ENCODE measurements around the gene MOV10. TPM values are rescaled to one million over a fixed set of nuclear protein-coding genes. Genes with fewer than 3 reads are reported as not detected.

The MOV10 gene
- total RNA-seq, 4 donors from 2014 or later = 21.7 to 47.1 (median 36.1) TPM

GRCh38 chr1:112674986-112675727 is 698 bp downstream of the MOV10 start:
- ATAC-seq (ENCODE audit: low FRiP score) (peak; percentile 81), DNase-seq (ENCODE audit: low spot score) (no peak)
- no peak for TF ChIP-seq CTCF (IDR thresholded peaks at IDR 0.05)

GRCh38 chr1:112675728-112676381 is 1.4 kb downstream of the MOV10 start:
- DNase-seq (ENCODE audit: low spot score) (no peak), ATAC-seq (ENCODE audit: low FRiP score) (no peak)
- no peak for TF ChIP-seq CTCF (IDR thresholded peaks at IDR 0.05)

GRCh38 chr1:112676543-112676942 is 2.1 kb downstream of the MOV10 start:
- DNase-seq (ENCODE audit: low spot score) (no peak), ATAC-seq (ENCODE audit: low FRiP score) (no peak)
- TF ChIP-seq CTCF (IDR thresholded peaks at IDR 0.05) = no peak

GRCh38 chr1:112677501-112677900 is 3.0 kb downstream of the MOV10 start:
- TF ChIP-seq CTCF (IDR thresholded peaks at IDR 0.05) = no peak
- no peak for ATAC-seq (ENCODE audit: low FRiP score)
- no peak for DNase-seq (ENCODE audit: low spot score)

GRCh38 chr1:112678605-112679004 is 4.1 kb downstream of the MOV10 start:
- ATAC-seq (ENCODE audit: low FRiP score) (no peak), DNase-seq (ENCODE audit: low spot score) (no peak)
- no peak for TF ChIP-seq CTCF (IDR thresholded peaks at IDR 0.05)

GRCh38 chr1:112685913-112686312 is 11.5 kb downstream of the MOV10 start:
- DNase-seq (ENCODE audit: low spot score) = no peak
- ATAC-seq (ENCODE audit: low FRiP score) = no peak
- no peak for TF ChIP-seq CTCF (IDR thresholded peaks at IDR 0.05)

GRCh38 chr1:112686417-112686816 is 12.0 kb downstream of the MOV10 start:
- no peak for DNase-seq (ENCODE audit: low spot score)
- TF ChIP-seq CTCF (IDR thresholded peaks at IDR 0.05) = no peak

More at GRCh38 chr1:112686417-112686816, 12.0 kb downstream of the MOV10 start:
- no peak for ATAC-seq (ENCODE audit: low FRiP score)

Data from omental fat pad (tissue), 4 donors.